Activated CD4-positive, alpha-beta T cell treated with anti-CD3 and anti-CD28 coated beads, Interleukin-2, amount 10 ng/mL, durations not matched to agents 24 days and 14 days (primary cell): ENCODE measurements around the gene GSTCD. TPM values are rescaled to one million over a fixed set of nuclear protein-coding genes. Genes with fewer than 3 reads are reported as not detected.

Experiments used
- DNase-seq: peaks from one replicate; pipeline ENCODE4 v3.0.0; 2022
- H3K27ac Mint-ChIP-seq: one replicate; pipeline ENCODE4 v1.8.0; 2022; ENCODE audit warnings: mild to moderate bottlenecking, mixed read lengths
- H3K27me3 Mint-ChIP-seq: one replicate; pipeline ENCODE4 v1.8.0; 2022; ENCODE audit warnings: mixed read lengths
- H3K36me3 Mint-ChIP-seq: one replicate; pipeline ENCODE4 v1.8.0; 2022; ENCODE audit warnings: low read depth, mild to moderate bottlenecking, mixed read lengths
- H3K4me1 Mint-ChIP-seq: one replicate; pipeline ENCODE4 v1.8.0; 2021; ENCODE audit warnings: mixed read lengths
- H3K4me3 Mint-ChIP-seq: one replicate; pipeline ENCODE4 v1.8.0; 2022; ENCODE audit warnings: mild to moderate bottlenecking, moderate library complexity, mixed read lengths
- H3K9me3 Mint-ChIP-seq: one replicate; pipeline ENCODE4 v1.8.0; 2021; ENCODE audit warnings: mixed read lengths
- intact Hi-C: fragments of 100-400 bp; cut with micrococcal nuclease; formaldehyde crosslinking; loops from one replicate; pipeline ENCODE4 v1.15.1; 2023
- total RNA-seq: library from RNA; stranded (reverse); gene quantifications from 2 replicates; pipeline ENCODE4 v1.2.3, GENCODE V29; 2022

Gene GSTCD
- total RNA-seq, 1 donor from 2014 or later, result 22.0 TPM

DNA sequence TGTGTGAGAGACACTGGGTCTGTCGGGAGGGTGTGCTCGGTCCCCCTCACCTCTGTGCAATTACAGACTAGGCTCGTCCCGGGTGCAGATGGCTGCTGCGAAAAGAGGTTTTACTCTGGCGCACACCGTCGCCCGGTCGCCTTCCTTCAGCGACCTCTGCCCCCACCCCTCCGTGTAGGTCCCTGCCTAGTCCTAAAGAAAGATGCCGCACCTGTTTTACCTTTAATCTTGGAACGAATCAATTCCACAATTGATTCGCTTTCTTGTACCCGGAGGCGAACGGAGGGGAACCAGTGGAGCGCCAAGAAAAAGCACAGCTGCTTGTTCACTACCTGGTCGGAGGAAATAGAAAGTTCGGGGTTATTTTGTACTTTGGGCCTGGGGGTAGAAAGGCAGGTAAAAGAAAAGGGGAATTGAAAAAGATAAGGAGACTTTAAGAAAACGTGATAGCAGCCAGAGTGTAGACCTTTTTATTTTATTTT lies 187.9 kb downstream of the GSTCD start:
- intact Hi-C loops, result no loop called here
- peaks cover 8% of the 10 kb centered on the region for H3K9me3 Mint-ChIP-seq

More for the DNA sequence above, 187.9 kb downstream of the GSTCD start:
- no peaks in the 10 kb centered on the region for H3K36me3 Mint-ChIP-seq
- H3K4me3 Mint-ChIP-seq, result peak overlapping the region; percentile 71
- peaks cover 6% of the 10 kb centered on the region for H3K4me1 Mint-ChIP-seq
- H3K27me3 Mint-ChIP-seq, result peaks cover 78% of the 10 kb centered on the region
- peak; percentile 57 for DNase-seq
- no peak overlapping the region for H3K27ac Mint-ChIP-seq

Other genes starting within 250 kb of the GSTCD start
- gene PPA2, start 234.7 kb upstream of the GSTCD start, total RNA-seq, result 65.2 and 69.3 TPM in 2 replicates
- gene ARHGEF38, start 156.2 kb upstream of the GSTCD start, total RNA-seq, result not detected in 2 replicates
- gene INTS12, start 95 bp upstream of the GSTCD start, total RNA-seq, result 23.6 and 24.4 TPM in 2 replicates
- gene NPNT, start 186.7 kb downstream of the GSTCD start, total RNA-seq, result 0.12 TPM in 1 of 2 replicates, not detected in the other